Osteocyte (in vitro differentiated cells): ENCODE results near the gene SLC13A1. TPM values are rescaled to one million over a fixed set of nuclear protein-coding genes. Genes with fewer than 3 reads are reported as not detected.

Experiments used
- DNase-seq: peaks from one replicate; pipeline ENCODE4 v3.0.0; 2021; ENCODE audit warnings: mixed read lengths; ENCODE audit not compliant: unreplicated experiment; ENCODE audit errors: extremely low spot score
- H3K27ac Mint-ChIP-seq: one replicate; pipeline ENCODE4 v1.8.0; 2021; ENCODE audit warnings: mild to moderate bottlenecking, mixed read lengths; ENCODE audit not compliant: unreplicated experiment
- H3K27me3 Mint-ChIP-seq: one replicate; pipeline ENCODE4 v1.8.0; 2021; ENCODE audit warnings: mixed read lengths; ENCODE audit not compliant: unreplicated experiment
- H3K36me3 Mint-ChIP-seq: one replicate; pipeline ENCODE4 v1.8.0; 2021; ENCODE audit warnings: mixed read lengths; ENCODE audit not compliant: unreplicated experiment
- H3K4me1 Mint-ChIP-seq: one replicate; pipeline ENCODE4 v1.8.0; 2021; ENCODE audit warnings: mixed read lengths; ENCODE audit not compliant: unreplicated experiment
- H3K4me3 Mint-ChIP-seq: one replicate; pipeline ENCODE4 v1.8.0; 2021; ENCODE audit warnings: mild to moderate bottlenecking, moderate library complexity, mixed read lengths; ENCODE audit not compliant: unreplicated experiment
- H3K9me3 Mint-ChIP-seq: one replicate; pipeline ENCODE4 v1.8.0; 2021; ENCODE audit warnings: mixed read lengths; ENCODE audit not compliant: unreplicated experiment
- CTCF ChIP-seq: fragments of 200-600 bp; sonication (generic); IDR thresholded peaks from 2 replicates; pipeline ENCODE4 v1.5.0; 2021; ENCODE audit warnings: antibody characterized with exemption, mild to moderate bottlenecking, moderate library complexity
- total RNA-seq: library from RNA; stranded (reverse); gene quantifications from 2 replicates; pipeline ENCODE4 v1.2.1, GENCODE V29; 2021

The SLC13A1 gene
- total RNA-seq, 1 donor from 2014 or later = not detected

- no peak for DNase-seq
- no peaks in the 10 kb centered on the region for H3K36me3 Mint-ChIP-seq
- TF ChIP-seq CTCF = no peak
- no peaks in the 10 kb centered on the region for H3K27me3 Mint-ChIP-seq
- H3K27ac Mint-ChIP-seq = no peak overlapping the region
- H3K4me1 Mint-ChIP-seq = no peaks in the 10 kb centered on the region
- H3K9me3 Mint-ChIP-seq = peaks cover 5% of the 10 kb centered on the region
- H3K4me3 Mint-ChIP-seq = no peak overlapping the region
Measured at GRCh38 chr7:123079021-123079420, 120.7 kb downstream of the SLC13A1 start.

DNA sequence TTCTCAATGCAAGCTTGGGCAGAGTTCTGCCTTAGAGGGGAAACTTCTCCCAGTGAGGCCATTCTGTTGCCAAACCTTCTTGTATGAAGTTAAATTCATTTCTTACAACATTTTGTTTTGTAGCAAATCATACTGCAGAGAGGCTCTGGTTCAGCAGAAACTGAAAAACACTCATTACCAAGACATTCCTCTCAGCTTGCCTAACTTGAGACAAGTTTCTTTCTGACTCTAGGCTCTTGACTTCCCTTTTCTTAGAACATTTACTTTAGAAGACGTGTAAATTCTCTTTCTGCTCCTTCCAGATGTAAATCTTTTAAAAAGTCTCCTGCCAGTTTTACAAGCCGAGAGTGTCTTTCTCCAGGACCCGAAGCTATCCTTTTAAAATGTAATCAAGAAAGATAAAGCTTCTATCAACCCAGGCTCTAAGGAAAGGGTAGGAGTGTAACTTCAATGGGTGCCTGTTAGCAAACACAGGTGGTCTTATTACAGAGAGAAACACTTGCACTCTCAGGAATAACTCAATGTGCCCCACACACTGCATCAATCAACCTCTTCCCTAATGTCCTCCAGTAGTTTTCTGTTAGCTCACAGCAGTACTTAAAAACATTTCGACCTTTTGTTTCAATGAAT lies 123.8 kb downstream of the SLC13A1 start:
- no peaks in the 10 kb centered on the region for H3K9me3 Mint-ChIP-seq
- no peak overlapping the region for H3K27ac Mint-ChIP-seq
- H3K27me3 Mint-ChIP-seq = no peaks in the 10 kb centered on the region
- H3K4me1 Mint-ChIP-seq = no peaks in the 10 kb centered on the region
- no peak overlapping the region for H3K4me3 Mint-ChIP-seq
- no peaks in the 10 kb centered on the region for H3K36me3 Mint-ChIP-seq
- no peak for DNase-seq
- TF ChIP-seq CTCF = no peak

DNA sequence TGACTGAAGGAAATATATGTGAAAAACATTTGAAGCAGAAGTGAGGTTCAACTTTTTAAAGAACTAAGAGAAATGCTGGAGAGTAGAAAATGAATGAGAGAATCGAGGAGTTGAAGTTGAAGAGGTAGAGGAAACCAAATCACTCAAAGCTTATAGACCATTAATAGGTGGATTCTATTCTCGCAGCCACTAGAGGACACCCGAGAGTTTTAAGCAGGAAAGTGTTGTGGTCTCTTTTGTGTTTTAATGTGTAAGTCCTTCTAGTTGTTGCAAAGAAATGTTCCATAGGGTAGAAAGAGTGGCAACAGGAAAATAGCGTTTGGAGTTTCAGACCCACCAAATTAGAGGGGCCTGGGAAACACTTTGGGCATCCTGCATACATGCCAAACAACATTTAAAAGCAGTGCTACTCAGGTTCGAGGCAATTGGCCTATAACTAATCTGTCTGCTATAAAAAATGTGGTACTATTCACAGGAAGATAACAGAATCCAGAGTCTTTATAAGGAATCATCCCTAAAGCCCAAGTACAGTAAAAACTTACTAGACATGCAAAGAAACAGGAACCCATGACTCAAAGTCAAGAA lies 129.0 kb downstream of the SLC13A1 start:
- Mint-ChIP-seq H3K36me3 (no peaks in the 10 kb centered on the region), H3K27me3 (no peaks in the 10 kb centered on the region), H3K9me3 (no peaks in the 10 kb centered on the region), H3K4me3 (no peak overlapping the region), H3K4me1 (no peaks in the 10 kb centered on the region), H3K27ac (no peak overlapping the region)
- TF ChIP-seq CTCF = peak; percentile 35
- no peak for DNase-seq

DNA sequence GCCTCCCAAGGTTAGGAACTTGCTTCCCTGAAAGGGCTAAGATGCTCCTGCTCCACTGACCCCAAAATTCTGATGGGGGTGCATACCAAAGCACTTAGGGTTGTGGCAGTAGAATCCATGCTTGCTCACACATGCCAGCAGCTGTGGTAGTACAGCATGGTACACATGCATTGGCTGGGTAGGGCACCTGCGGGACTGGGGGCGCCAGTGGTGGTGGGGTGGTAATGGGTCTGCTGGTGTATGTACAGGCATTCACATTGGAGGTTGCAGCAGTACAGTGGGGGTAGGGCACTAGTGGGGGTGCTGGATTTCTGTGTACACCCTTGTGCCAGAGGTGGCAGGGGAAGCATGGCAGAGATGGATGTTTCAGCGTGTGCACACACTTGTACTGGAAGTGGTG lies 132.0 kb downstream of the SLC13A1 start:
- DNase-seq = no peak

More for the DNA sequence above, 132.0 kb downstream of the SLC13A1 start:
- H3K36me3 Mint-ChIP-seq = no peaks in the 10 kb centered on the region
- H3K4me3 Mint-ChIP-seq = no peak overlapping the region
- H3K9me3 Mint-ChIP-seq = no peaks in the 10 kb centered on the region
- H3K27ac Mint-ChIP-seq = no peak overlapping the region
- no peaks in the 10 kb centered on the region for H3K4me1 Mint-ChIP-seq
- no peaks in the 10 kb centered on the region for H3K27me3 Mint-ChIP-seq
- no peak for TF ChIP-seq CTCF

Other genes starting within 250 kb of the SLC13A1 start
- not detected in 2 replicates for gene TAS2R16, start 204.3 kb downstream of the SLC13A1 start, total RNA-seq